ENCODE results near the gene ATP10B.

Gene ATP10B

DNA sequence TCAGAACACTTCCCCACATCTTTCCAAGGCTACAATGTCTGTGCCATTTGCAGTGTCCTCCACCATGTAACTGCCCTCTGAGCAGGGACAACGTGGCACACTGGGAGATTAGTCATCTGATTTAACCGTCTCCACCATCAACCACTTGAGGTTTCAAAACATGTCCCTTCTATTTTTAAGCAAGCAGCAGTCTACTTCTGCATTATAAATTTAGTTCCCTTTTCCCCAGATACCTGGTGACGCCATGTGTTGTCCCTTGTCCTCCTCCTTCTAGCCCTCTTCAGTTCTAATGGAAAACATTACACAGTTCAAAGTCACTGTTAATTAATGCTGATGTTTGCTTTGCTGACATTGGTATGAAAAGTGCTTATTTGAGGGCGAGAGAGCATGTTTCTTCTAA lies 52.8 kb downstream of the ATP10B start:
- Histone ChIP-seq H3K36me3 (ENCODE audit: insufficient read depth, low read length) (no peaks in the 10 kb centered on the region), H3K9me3 (ENCODE audit: low read length) (no peaks in the 10 kb centered on the region), H3K4me1 (ENCODE audit: insufficient read depth, low read length) (no peaks in the 10 kb centered on the region), H2AFZ (ENCODE audit: low read depth, low read length) (no peak overlapping the region), H3K27me3 (ENCODE audit: insufficient read depth, low read length) (no peaks in the 10 kb centered on the region), H3K4me3 (ENCODE audit: low read length) (no peak overlapping the region)

DNA sequence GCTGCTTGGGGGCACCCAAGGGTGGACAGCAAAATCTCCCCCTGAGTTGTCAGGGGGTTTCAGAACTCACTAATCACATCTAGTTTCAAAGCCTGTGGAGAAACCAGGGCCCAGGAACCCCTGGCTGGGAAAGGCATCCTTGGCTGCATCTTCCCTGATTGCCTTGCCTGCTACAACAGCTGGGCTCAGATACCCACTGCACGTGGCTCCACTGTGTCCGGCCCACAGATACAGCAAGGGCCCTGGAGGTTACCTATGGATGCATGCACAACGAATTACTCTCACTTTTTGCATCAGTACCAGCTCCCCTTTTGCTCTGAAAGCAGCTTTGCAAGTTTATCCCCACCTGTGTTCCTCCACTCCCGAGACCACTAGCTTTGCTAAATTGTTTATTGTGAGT lies 55.0 kb downstream of the ATP10B start:
- Histone ChIP-seq H2AFZ (ENCODE audit: low read depth, low read length) (no peak overlapping the region), H3K36me3 (ENCODE audit: insufficient read depth, low read length) (no peaks in the 10 kb centered on the region), H3K4me3 (ENCODE audit: low read length) (no peak overlapping the region), H3K4me1 (ENCODE audit: insufficient read depth, low read length) (no peaks in the 10 kb centered on the region), H3K27me3 (ENCODE audit: insufficient read depth, low read length) (no peaks in the 10 kb centered on the region), H3K9me3 (ENCODE audit: low read length) (no peaks in the 10 kb centered on the region)

DNA sequence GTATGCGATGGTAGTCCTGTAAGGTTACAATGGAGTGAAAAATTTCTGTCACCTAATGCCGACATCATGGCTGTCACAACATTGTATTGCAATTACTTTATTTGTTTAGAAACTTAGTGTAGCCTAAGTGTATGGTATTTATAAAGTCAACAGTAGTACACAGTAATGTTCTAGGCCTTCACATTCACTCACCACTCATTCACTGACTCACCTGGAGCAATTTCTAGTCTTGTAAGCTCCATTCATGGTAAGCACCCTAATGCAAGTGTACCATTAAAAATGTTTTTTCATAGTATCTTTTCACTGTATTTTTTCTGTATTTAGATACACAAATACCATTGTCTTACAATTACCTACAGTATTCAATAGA lies 58.5 kb downstream of the ATP10B start:
- no peak overlapping the region for H3K4me3 ChIP-seq (ENCODE audit: low read length)
- H3K36me3 ChIP-seq (ENCODE audit: insufficient read depth, low read length): no peaks in the 10 kb centered on the region
- no peaks in the 10 kb centered on the region for H3K27me3 ChIP-seq (ENCODE audit: insufficient read depth, low read length)
- H2AFZ ChIP-seq (ENCODE audit: low read depth, low read length): no peak overlapping the region
- H3K9me3 ChIP-seq (ENCODE audit: low read length): no peaks in the 10 kb centered on the region
- no peaks in the 10 kb centered on the region for H3K4me1 ChIP-seq (ENCODE audit: insufficient read depth, low read length)

DNA sequence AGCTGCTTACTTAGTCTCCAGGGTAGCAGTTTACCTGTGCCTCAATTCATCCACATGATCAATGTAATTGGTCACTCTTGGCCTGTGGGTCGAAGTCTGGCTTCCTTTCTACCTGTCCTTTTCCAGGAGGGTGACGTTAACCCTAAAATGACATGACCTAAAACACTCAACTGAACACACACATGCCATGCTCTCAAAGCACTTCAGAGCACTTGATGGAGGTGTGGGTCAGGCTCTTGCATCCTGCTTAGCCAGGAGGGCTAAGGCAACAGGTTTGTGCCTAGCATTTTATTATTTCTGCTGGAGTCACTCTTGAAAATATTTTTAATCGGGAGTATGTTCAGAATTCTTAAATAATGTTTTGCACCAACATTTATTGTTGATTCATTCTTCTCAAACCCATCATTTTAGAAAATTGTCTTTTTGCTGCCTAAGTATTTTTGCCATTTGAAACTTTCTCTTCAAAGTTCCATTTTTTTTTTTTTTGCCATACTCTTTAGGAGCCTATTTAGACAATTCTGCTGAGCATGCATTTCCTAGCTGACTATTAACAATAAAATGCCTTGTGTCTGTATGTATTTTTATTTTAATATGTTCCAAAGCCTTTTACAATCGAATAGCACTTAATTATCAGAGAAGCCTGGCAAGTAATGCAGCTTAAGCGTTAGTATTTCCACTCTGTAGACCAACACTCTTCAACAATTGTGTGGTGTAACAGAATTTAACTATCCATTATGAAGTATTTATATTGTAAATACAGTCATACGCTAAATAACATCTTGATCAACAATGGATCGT lies 59.1 kb downstream of the ATP10B start:
- Histone ChIP-seq H3K36me3 (ENCODE audit: insufficient read depth, low read length) (no peaks in the 10 kb centered on the region), H3K4me3 (ENCODE audit: low read length) (no peak overlapping the region), H2AFZ (ENCODE audit: low read depth, low read length) (no peak overlapping the region), H3K4me1 (ENCODE audit: insufficient read depth, low read length) (peaks cover 2% of the 10 kb centered on the region), H3K27me3 (ENCODE audit: insufficient read depth, low read length) (no peaks in the 10 kb centered on the region), H3K9me3 (ENCODE audit: low read length) (no peaks in the 10 kb centered on the region)

DNA sequence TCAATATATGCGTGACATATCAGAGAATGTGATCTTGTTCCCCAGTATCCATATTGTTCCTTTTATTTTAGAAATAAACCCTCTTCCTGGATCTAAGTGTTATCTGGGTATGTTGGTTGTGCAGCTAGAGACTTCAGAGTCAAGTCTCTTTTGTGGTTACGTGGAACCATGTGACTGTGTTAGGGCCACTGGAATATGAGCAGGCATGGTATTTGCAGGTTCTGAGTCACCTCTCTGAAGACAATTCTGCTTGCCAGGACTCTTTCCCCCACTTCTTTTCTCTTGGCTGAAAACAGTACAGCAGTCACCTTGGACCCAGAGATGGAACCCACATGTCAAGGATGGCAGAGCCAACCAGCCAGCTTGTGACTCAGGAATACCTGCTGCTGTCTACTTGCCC lies 59.7 kb downstream of the ATP10B start:
- H3K27me3 ChIP-seq (ENCODE audit: insufficient read depth, low read length): no peaks in the 10 kb centered on the region
- no peak overlapping the region for H3K4me3 ChIP-seq (ENCODE audit: low read length)
- no peak overlapping the region for H2AFZ ChIP-seq (ENCODE audit: low read depth, low read length)
- no peaks in the 10 kb centered on the region for H3K9me3 ChIP-seq (ENCODE audit: low read length)
- H3K36me3 ChIP-seq (ENCODE audit: insufficient read depth, low read length): no peaks in the 10 kb centered on the region
- H3K4me1 ChIP-seq (ENCODE audit: insufficient read depth, low read length): peaks cover 2% of the 10 kb centered on the region

DNA sequence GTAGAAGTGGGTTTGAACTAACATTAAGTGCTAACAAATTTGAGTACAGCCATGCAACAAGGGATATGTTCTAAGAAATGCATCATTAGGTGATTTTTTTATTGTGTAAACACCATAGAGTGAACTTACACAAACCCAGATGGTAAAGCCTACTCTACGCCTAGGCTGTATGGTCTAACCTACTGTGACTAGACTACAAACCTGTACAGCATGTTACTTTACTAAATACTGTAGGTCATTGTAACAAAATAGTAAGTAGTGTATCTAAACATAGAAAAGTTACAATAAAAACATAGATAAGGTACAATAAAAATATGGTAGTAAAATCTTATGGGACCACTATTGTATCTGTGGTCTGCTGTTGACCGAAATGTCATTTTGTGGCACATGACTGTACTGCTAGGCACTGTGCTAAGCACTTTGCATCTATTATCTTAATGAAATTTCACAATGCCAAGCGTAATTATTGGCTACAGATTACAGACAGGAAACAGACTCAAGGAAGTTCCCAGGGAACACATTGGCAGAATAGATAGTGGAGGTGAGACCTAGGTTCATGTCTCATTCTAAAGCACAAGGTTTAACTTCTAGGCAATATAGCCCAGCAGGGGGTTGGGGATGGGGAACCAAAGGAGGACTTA lies 62.7 kb downstream of the ATP10B start:
- no peak overlapping the region for H2AFZ ChIP-seq (ENCODE audit: low read depth, low read length)
- no peaks in the 10 kb centered on the region for H3K9me3 ChIP-seq (ENCODE audit: low read length)

DNA sequence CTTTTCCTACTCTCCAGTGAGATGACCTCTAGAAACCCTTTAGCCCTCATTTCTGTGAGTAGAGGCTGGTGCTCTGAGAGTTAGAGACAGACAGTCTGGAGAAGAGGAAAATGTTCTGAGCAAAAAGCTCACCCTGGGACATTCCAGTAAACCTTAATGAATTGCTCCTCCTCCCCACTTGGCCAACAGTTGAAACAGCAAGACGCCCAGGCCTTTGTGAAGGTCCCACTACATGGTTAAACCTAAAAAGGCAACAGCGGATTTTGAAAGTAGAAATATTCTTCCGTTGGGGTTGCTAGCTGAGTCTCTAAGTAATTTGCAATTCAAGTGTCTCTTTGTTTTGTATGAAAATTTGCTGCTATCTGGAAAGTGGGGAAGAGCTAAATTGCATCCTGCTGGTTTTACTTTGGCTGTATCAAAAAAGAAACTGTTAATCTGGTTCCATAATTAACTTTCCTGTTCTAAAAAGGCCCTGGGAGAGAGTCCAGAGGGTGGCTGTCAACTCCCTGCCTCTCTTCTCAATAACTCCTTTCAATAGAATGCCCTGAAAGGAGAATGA lies 63.8 kb downstream of the ATP10B start:
- H3K4me1 ChIP-seq (ENCODE audit: insufficient read depth, low read length): peaks cover 2% of the 10 kb centered on the region
- H3K9me3 ChIP-seq (ENCODE audit: low read length): no peaks in the 10 kb centered on the region
- H3K27me3 ChIP-seq (ENCODE audit: insufficient read depth, low read length): no peaks in the 10 kb centered on the region

More for the DNA sequence above, 62.7 kb downstream of the ATP10B start:
- peaks cover 2% of the 10 kb centered on the region for H3K4me1 ChIP-seq (ENCODE audit: insufficient read depth, low read length)
- H3K27me3 ChIP-seq (ENCODE audit: insufficient read depth, low read length): no peaks in the 10 kb centered on the region
- no peaks in the 10 kb centered on the region for H3K36me3 ChIP-seq (ENCODE audit: insufficient read depth, low read length)
- H3K4me3 ChIP-seq (ENCODE audit: low read length): no peak overlapping the region

DNA sequence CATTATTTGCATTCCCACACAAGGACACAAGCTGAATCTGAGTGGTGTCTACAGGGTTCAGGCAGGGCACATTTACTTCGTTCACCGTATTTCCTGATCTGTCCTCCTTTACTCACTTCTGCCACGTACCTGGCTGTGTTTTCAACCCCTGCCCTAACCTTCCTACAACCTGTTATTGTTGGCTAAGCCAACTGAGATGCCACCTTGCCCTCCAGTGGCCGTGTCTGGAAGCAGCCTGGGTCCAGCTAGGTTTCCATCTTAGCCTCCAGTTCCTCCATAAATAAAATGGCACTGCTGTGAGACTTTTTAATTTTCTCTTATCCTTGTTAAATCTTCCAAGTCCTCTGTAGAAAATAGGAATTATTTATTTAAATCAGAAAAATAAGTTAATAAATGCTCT lies 64.8 kb downstream of the ATP10B start:
- Histone ChIP-seq H3K27me3 (ENCODE audit: insufficient read depth, low read length) (no peaks in the 10 kb centered on the region), H2AFZ (ENCODE audit: low read depth, low read length) (no peak overlapping the region), H3K4me1 (ENCODE audit: insufficient read depth, low read length) (peaks cover 2% of the 10 kb centered on the region), H3K9me3 (ENCODE audit: low read length) (no peaks in the 10 kb centered on the region), H3K4me3 (ENCODE audit: low read length) (no peak overlapping the region), H3K36me3 (ENCODE audit: insufficient read depth, low read length) (no peaks in the 10 kb centered on the region)

More for the DNA sequence above, 63.8 kb downstream of the ATP10B start:
- Histone ChIP-seq H2AFZ (ENCODE audit: low read depth, low read length) (no peak overlapping the region), H3K36me3 (ENCODE audit: insufficient read depth, low read length) (no peaks in the 10 kb centered on the region), H3K4me3 (ENCODE audit: low read length) (no peak overlapping the region)

DNA sequence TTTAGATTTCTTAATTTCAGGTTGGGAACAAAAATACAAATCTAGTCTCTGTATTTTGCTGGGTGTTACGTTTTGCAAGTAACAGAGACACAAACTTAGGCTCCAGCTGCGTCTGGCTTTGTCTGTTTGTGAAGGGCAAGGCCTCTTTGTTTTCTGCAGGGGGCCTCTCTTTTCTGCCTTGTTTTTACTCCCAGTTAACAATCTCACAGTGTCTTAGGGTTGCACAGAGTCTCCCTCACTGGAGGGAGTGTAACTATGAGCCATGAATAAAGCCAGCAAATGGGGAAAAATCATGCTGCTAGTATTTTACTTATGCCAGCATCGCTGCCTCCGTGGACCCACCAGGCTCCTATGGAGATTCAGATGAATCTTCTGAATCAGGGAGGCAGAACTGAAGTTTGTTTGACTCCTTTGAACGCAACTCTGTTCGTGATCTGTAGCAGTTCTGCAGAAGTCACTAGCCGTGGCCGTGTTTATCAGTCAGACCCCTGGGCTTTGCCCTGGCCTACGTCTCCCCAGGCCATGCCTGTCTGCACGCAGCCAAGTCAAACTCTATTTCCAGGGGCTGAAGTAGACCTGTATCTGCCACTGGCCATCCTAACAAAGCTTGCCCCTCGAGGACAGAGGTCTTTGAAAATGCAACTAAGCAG lies 77.2 kb downstream of the ATP10B start:
- Histone ChIP-seq H3K9me3 (ENCODE audit: low read length) (no peaks in the 10 kb centered on the region), H3K36me3 (ENCODE audit: insufficient read depth, low read length) (no peaks in the 10 kb centered on the region), H2AFZ (ENCODE audit: low read depth, low read length) (no peak overlapping the region), H3K4me3 (ENCODE audit: low read length) (no peak overlapping the region), H3K27me3 (ENCODE audit: insufficient read depth, low read length) (no peaks in the 10 kb centered on the region), H3K4me1 (ENCODE audit: insufficient read depth, low read length) (peaks cover 5% of the 10 kb centered on the region)

DNA sequence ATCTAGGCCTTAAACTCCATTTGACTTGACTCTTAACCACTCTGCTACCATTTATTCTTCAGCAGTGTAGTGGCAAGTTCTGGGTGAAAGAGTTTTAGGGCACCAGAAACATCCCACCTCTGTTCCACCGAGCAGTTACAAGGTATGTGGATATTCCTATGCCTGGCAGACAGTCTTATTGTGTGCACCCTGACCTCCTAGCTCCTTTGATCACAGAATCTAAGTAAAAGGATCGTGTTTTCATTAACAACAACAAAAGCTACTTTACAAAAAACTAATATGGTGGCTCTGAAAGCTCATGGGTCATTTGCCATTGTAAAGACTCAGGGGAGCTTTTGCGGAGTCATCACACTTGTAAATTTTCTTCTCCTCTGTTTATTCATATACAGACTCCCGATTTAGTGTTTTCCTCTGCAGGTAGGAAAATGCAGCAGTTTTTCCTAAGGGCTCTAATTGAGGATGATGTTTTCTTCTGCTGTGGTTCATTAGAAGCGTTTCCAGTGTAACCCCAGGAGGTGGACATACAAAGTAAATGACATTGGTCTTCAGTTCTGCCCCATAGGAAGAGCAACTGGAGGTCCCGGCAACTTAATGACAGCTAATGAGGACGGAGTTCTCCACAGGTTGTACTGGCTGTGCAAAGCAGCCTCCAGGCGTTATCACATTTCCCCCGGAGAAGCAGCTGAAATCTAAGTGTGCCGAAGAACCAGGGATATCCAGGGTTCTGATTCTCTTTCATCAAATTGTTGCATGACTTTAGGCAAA lies 78.2 kb downstream of the ATP10B start:
- Histone ChIP-seq H3K27me3 (ENCODE audit: insufficient read depth, low read length) (no peaks in the 10 kb centered on the region), H2AFZ (ENCODE audit: low read depth, low read length) (no peak overlapping the region), H3K36me3 (ENCODE audit: insufficient read depth, low read length) (no peaks in the 10 kb centered on the region), H3K4me1 (ENCODE audit: insufficient read depth, low read length) (peaks cover 5% of the 10 kb centered on the region), H3K4me3 (ENCODE audit: low read length) (no peak overlapping the region), H3K9me3 (ENCODE audit: low read length) (no peaks in the 10 kb centered on the region)

DNA sequence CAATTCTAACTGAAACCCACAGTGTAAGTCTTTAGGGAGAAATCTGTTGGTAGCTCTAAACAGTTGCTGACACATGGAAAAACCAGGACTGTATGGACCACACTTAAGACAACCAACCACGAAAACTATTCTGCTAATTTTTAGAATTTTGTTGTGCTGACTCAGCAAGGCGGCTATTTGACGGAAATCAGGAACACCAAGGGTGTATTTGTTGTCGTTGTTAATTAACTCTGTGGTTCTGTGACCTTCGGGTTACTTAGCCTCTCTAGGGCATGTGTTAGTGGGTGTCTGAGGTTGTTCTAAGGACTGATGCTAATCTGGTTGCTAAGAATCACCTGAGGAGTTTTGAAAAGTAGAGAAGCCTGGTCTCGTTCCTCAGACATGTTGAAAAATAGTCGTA lies 79.2 kb downstream of the ATP10B start:
- no peaks in the 10 kb centered on the region for H3K36me3 ChIP-seq (ENCODE audit: insufficient read depth, low read length)
- H2AFZ ChIP-seq (ENCODE audit: low read depth, low read length): no peak overlapping the region
- H3K27me3 ChIP-seq (ENCODE audit: insufficient read depth, low read length): no peaks in the 10 kb centered on the region
- peaks cover 5% of the 10 kb centered on the region for H3K4me1 ChIP-seq (ENCODE audit: insufficient read depth, low read length)
- no peak overlapping the region for H3K4me3 ChIP-seq (ENCODE audit: low read length)
- no peaks in the 10 kb centered on the region for H3K9me3 ChIP-seq (ENCODE audit: low read length)

DNA sequence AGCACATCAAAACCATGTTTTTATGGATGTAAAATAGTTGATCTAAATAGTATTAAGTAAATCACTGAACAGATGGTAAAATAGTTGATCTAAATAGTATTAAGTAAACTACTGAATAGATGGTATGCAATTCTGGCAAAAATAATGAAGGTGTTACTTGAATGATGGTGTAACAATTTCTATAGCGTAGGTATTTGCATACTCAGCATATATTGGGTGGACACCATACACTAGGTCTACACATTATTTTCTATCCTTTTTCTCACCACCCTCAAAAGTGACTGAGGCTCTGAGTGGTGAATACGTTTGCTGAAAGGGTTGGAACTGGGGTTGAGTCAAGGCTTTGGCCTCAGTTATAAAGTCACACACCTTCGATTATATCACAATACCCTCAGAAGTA lies 81.3 kb downstream of the ATP10B start:
- no peaks in the 10 kb centered on the region for H3K36me3 ChIP-seq (ENCODE audit: insufficient read depth, low read length)
- H3K9me3 ChIP-seq (ENCODE audit: low read length): no peaks in the 10 kb centered on the region
- no peaks in the 10 kb centered on the region for H3K27me3 ChIP-seq (ENCODE audit: insufficient read depth, low read length)
- no peak overlapping the region for H2AFZ ChIP-seq (ENCODE audit: low read depth, low read length)
- peaks cover 5% of the 10 kb centered on the region for H3K4me1 ChIP-seq (ENCODE audit: insufficient read depth, low read length)
- H3K4me3 ChIP-seq (ENCODE audit: low read length): no peak overlapping the region

DNA sequence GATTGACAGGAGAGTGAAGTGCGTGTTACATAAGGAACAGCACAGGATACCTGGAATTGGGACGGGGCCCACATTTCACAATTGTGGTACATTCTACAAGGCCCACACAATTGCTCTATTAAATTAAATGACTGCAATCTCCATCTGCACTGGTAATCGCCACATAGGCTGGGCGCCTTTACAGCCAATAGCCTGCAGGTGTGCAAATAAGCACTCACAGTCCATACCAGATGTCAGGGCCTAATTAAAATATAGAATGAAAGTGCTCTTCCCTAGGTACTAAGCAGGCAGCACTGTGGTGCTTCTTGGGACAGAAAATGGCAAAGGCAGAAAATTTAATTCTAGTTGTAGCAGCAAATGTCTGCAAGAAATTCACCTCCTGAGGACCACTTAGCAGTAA lies 82.7 kb downstream of the ATP10B start:
- Histone ChIP-seq H3K9me3 (ENCODE audit: low read length) (no peaks in the 10 kb centered on the region), H3K27me3 (ENCODE audit: insufficient read depth, low read length) (no peaks in the 10 kb centered on the region), H3K4me1 (ENCODE audit: insufficient read depth, low read length) (no peaks in the 10 kb centered on the region), H3K36me3 (ENCODE audit: insufficient read depth, low read length) (no peaks in the 10 kb centered on the region), H3K4me3 (ENCODE audit: low read length) (no peak overlapping the region), H2AFZ (ENCODE audit: low read depth, low read length) (no peak overlapping the region)

Measured in neuron (in vitro differentiated cells).